DMS114 treated with DMSO at 0.1 percent for 48 hours (cell line): Measurements from ENCODE around the gene TBL1X.
"Not testable (repeated sequence)": the region's sequence is repeated elsewhere in the genome, so short reads cannot be mapped to it uniquely, and the experiment has no call there.

Source experiments
- DNase-seq: peaks from one replicate; lab custom pipeline; 2025; ENCODE audit not compliant: unreplicated experiment; lab: John Stamatoyannopoulos, UW

The TBL1X gene

GRCh38 chrX:9747644-9748043 lies 282.8 kb downstream of the TBL1X start:
- no peak for DNase-seq

GRCh38 chrX:9749146-9749692 lies 284.4 kb downstream of the TBL1X start:
- no peak for DNase-seq

DNA sequence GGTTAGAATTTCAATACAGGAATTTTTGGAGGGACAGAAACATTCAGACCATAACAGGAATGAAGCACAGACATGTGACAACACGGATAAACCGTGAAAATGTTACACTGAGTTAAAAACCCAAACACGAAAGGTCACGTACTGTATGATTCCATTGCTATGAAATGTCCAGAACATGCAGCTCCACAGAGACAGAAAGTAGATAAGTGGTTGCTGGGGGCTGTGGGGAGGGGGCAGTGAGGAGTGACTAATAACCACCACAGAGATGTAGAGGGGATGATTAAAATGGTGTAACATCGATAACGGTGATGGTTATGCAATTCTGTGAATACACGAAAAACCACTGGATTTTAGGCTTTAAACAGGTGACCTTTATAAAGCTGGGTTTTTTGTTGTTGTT lies 292.5 kb downstream of the TBL1X start:
- DNase-seq = no peak

DNA sequence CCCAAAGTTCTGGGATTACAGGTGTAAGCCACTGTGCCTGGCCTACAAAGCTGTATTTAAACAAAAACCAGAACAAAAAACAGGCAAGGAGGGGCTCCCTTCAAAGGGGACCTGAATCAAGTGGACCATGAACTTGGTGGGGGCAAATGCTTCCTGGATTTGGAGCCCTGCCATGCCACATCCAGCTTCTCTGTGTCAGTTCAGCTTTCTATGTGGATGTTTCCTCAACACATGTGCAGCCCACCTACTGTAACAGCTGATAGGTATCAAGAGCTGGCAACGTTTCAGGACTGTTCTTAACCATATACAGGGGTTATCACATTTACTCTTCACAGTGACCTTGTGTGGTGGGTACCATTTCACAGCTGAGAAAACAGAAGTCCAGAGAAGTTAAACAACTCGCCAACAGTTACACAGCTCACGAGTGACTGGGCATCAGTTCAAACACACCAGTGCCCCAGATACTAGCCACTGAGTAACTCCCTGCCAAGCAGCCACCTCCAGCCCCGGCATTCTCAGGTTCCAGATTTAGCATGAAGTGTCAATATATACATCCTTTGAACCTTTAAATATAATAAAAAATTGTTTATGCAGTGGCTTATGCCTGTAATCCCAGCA lies 293.3 kb downstream of the TBL1X start:
- DNase-seq = no peak

DNA sequence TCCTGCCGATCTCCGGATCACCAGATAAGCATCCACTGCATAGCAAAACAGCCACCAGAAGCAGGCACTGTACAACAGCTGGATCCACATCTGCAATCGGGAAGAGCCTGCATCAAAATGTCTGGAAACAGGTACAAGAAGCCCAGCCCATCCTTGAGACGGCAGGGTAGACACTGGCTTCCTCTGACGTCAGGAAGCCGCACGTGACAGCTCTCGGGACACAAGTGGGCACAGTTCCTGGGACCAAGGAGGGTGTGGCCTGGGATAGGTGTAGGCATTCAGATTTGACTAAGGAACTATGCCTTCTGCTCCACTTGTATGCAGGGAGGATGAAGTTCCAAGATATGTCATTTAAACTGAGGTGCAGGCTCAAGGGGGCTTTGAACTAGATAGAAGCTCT lies 294.5 kb downstream of the TBL1X start:
- no peak for DNase-seq

DNA sequence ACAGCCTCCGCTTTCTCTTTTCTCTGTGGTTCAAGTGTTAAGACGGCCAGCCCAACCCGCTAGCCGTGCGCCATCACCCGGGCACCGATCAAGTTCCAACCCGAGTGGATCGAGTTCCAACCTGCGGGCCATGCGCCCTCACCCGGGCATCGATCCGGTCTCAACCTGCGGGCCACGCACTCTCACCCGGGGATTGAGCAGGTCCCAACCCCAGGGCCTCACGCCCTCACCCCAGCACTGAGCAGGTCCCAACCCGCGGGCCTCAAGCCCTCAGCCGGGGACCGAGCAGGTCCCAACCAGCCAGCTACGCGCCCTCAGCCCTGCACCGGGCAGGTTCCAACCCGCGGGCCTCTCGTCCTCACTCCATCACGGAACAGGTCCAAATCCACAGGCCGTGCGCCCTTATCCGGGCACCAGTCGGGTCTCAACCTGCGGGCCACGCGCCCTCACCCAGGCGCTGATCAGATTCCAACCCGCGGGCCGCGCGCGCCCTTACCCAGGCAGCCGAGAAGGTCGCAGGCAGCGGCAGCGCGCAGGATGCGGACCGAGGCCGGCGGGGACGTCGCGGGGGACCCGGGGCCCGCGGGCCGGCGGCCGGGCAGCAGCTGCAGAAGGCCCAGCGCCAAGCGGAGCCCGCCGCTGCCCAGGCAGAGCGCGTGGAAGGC lies 300.3 kb downstream of the TBL1X start:
- DNase-seq = no peak

- no peak for DNase-seq
Observed at GRCh38 chrX:9765737-9766097, 300.9 kb downstream of the TBL1X start, which contains the start of gene GPR143. GPR143 (minus strand) TSS chrX:9765847; CDS start chrX:9765817, 30 bp downstream.

GRCh38 chrX:9767375-9767774 lies 302.5 kb downstream of the TBL1X start:
- no peak for DNase-seq

- not testable (repeated sequence) for DNase-seq
Observed at GRCh38 chrX:9768321-9768839, 303.5 kb downstream of the TBL1X start.

DNA sequence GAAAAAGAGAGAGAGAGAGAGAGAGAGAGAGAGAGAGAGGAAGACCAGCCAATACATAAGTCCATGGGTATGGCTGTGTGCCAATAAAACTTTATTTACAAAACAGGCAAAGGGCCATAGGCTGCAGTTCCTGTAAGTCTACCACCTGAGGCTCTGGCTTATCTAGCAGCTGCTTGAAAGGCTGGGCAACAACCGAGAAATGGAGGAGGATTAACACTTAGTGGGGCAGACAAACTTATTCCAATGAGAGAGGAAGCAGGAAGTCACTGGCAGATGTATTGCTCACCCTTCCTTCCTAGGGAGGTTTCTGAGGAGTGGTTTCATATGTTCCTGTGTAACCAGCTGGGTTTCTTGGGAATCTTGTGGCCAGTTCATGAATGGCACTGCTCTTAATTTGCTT lies 305.5 kb downstream of the TBL1X start:
- DNase-seq = no peak

DNA sequence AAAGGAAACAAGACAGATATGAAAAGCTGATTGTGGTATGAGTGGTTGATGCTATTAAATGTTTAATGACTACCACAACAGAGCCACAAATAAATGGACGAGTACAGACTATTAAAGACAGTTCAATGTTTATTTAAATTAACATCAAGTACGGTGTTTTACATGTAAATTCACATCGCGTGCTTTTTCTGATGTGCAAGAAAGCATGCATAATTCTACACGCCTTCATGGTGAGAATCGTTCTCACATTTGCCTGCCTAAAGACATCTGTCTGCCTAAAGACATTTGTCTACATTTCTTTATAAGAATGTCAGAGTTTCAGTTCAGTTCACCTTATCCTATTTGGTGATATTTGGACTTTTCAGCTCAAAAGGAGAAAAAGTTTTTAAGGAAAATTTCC lies 308.1 kb downstream of the TBL1X start:
- no peak for DNase-seq

- DNase-seq = no peak
Observed at GRCh38 chrX:9775930-9776329, 311.1 kb downstream of the TBL1X start.

GRCh38 chrX:9781941-9782340 lies 317.1 kb downstream of the TBL1X start:
- no peak for DNase-seq

DNA sequence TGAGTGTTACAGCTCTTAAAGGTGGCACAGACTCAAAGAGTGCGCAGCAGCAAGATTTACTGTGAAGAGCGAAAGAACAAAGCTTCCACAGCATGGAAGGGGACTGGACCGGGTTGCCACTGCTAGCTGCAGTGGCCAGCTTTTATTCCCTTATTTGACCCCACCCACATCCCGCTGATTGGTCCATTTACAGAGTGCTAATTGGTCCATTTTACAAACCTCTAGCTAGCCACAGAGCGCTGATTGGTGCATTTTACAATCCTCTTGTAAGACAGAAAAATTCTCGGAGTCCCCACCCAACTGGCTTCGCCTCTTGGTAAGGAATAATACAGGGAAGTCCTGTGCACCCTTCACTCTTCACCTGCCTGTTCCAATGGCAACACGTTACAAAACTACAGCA lies 319.5 kb downstream of the TBL1X start:
- DNase-seq = no peak

GRCh38 chrX:9785254-9785943 lies 320.5 kb downstream of the TBL1X start:
- no peak for DNase-seq

DNA sequence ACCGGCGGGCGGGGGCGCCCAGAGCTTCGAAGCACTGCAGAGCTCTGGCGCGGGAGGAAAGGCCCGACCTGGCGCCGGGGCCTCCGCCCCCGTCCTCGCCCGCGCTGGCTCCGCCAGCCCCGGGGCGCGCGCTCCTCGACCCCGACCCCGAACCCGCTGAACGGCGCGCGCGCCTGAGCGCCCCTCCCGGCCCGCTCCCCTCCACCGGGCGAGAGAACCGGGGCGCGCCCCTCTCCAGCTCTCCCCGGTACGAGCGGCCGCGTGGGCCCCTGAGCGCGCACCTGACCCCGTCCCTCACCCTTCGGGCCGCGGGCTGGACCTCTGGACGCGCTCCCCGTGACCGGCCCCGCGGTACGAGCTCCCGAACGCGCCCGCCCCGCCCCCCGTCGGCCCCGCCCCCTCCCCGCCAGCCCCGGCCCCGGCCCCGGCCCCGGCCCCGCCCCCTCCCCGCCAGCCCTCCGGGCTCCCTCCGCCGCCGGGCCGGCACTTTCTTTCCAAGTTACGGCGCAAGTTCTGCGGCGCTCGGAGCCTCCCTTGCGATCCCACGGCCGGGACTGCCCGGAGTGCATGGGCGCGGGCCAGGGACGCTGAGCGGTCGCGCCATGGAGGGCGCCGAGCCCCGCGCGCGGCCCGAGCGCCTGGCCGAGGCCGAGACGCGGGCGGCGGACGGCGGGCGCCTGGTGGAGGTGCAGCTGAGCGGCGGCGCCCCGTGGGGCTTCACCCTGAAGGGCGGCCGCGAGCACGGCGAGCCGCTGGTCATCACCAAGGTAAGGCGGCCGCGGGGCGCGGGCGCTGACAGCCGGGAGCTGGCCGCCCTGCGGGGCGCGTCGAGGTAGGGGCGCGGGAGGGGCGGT lies 321.3 kb downstream of the TBL1X start, which contains the start of gene SHROOM2:
SHROOM2 (plus strand) TSS at position 486 of the 854 bp plus-strand sequence; CDS start at position 603, 117 bp downstream.
- DNase-seq = no peak

GRCh38 chrX:9786798-9787635 lies 322.2 kb downstream of the TBL1X start:
- no peak for DNase-seq

GRCh38 chrX:9788911-9789310 lies 324.1 kb downstream of the TBL1X start:
- no peak for DNase-seq

DNA sequence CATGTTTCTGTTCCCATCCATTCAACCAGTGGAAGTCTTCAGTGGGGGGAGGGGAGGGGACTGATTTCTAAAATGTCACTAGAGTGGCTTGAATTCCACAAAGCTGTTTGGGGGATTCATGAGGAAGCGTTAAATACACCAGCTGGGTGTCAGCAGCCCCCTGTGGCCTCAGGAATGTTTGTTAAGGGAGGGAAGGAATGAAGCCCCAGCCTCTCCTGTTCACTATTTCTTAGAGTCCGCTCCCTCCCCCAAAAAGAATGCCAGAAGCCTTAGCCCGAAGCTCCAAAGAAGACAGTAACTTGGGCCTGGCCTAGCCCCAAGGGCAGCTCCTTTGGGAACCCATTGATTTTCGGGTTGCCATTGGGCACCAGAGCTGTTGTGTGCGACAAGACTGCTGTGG lies 324.7 kb downstream of the TBL1X start:
- no peak for DNase-seq
